ENCODE measurements around the gene MUL1. TPM values are rescaled to one million over a fixed set of nuclear protein-coding genes. Genes with fewer than 3 reads are reported as not detected.

MUL1 gene
- polyA plus RNA-seq, 1 of the 3 experiments (the other 2 are of a cell fraction): 22.8 TPM

DNA sequence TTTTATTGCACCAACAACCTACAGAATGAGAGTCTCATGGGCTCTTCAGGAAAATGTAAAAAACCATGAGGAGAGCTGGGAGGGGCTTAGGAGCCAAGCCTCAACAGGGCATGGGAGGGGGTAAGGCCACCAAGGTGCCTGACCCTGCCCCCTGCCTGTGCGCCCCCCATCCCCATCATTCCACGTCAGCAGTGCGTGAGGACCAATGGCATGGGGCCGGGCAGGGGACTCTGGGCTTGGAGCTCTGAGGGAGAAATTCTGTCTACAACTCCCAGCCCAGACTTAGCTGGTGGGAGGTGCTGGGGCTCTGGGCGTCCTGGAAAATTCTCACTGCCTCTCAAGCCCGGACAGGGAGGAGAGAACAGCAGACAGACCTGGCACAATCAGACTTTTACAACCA is 16.8 kb downstream of the MUL1 start:
- no peak overlapping the region for H3K27ac ChIP-seq (ENCODE audit: low read depth in 2 of 2, low read length in 1 of 2)
- 80% methylated on average over 4 of the region's 6 CpGs for WGBS (ENCODE audit: low lambda C conversion rate)
- 0 out of 2 replicates have a peak, but pooled peaks cover 3% of the 10 kb centered on the region for H3K27me3 ChIP-seq (ENCODE audit: insufficient read depth)
- no peaks in the 10 kb centered on the region for H4K20me1 ChIP-seq (ENCODE audit: insufficient read depth)
- H3F3A ChIP-seq (replicated peaks; ENCODE audit: insufficient read depth): no peaks in the 10 kb centered on the region
- no peaks in the 10 kb centered on the region for H3K9me3 ChIP-seq
- H3K9me2 ChIP-seq: no peaks in the 10 kb centered on the region
- no peak overlapping the region for H3K9ac ChIP-seq
- POLR2A ChIA-PET: no interaction called here
- H3K4me2 ChIP-seq: no peak overlapping the region
- TF ChIP-seq, protein P1, sequence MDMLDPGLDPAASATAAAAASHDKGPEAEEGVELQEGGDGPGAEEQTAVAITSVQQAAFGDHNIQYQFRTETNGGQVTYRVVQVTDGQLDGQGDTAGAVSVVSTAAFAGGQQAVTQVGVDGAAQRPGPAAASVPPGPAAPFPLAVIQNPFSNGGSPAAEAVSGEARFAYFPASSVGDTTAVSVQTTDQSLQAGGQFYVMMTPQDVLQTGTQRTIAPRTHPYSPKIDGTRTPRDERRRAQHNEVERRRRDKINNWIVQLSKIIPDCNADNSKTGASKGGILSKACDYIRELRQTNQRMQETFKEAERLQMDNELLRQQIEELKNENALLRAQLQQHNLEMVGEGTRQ (IDR thresholded peaks at IDR 0.05; ENCODE audit: borderline replicate concordance, low read depth, low read length): no peak
- TF ChIP-seq RFX5 (IDR thresholded peaks at IDR 0.05; ENCODE audit: low read length): no peak
- TF ChIP-seq FOSL2 (IDR thresholded peaks at IDR 0.05; ENCODE audit: borderline replicate concordance, low read depth): no peak
- no peak for TF ChIP-seq GABPA (IDR thresholded peaks at IDR 0.05; ENCODE audit: low read depth)
- no peak for TF ChIP-seq NFIC (IDR thresholded peaks at IDR 0.05; ENCODE audit: borderline replicate concordance)
- TF ChIP-seq POLR2AphosphoS5 (IDR thresholded peaks at IDR 0.05; ENCODE audit: low read depth, low read length): no peak
- no peaks in the 10 kb centered on the region for H3K79me2 ChIP-seq (ENCODE audit: insufficient read depth)
- H3K4me1 ChIP-seq (ENCODE audit: control insufficient read depth in 1 of 2, insufficient read depth in 2 of 2, low read depth in 1 of 2, low read length in 1 of 2): peaks cover 16 to 21% of the 10 kb centered on the region in 2 experiments; a peak in 3 of 4 replicates
- no peak overlapping the region for H2AFZ ChIP-seq (ENCODE audit: low read depth)
- no peaks in the 10 kb centered on the region for H3K36me3 ChIP-seq (replicated peaks in 1 of 2; ENCODE audit: control insufficient read depth in 1 of 2, insufficient read depth in 2 of 2, low read length in 1 of 2)
- H3K4me3 ChIP-seq (ENCODE audit: low read depth in 2 of 2, low read length in 1 of 2): no peak overlapping the region
- peak; percentile 10 for DNase-seq
- CTCF ChIA-PET: interaction anchor here (0.7 to 14.4 kb wide), 12 partner anchors 12 to 609 kb away, joined by 3 to 286 read pairs (median 12); partner anchors contain the start of gene OTUD3

DNA sequence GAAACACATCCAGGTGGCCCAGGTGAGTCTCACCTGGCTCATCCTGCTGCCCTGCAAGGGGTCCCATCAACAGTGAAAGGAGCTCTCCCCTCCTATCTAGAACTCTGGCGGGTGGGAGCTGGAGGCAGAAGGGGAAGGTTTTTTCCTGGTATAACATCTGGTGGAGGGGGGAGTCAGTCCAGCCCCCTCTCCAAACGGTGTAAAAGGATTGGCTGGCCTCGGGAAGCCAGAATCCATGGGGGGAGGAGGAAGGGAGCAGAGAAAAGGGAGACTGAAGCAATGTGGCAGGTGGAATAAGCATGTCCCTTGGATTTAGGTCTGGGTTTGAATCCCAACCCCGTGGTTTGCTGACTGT is 20.7 kb downstream of the MUL1 start:
- Histone ChIP-seq H3K27me3 (ENCODE audit: insufficient read depth) (0 out of 2 replicates have a peak, but pooled peaks cover 3% of the 10 kb centered on the region), H3K9me2 (no peaks in the 10 kb centered on the region), H3K4me3 (ENCODE audit: low read depth in 2 of 2, low read length in 1 of 2) (peak overlapping the region in 1 of 2 experiments; percentile 68; a peak in 1 of 4 replicates), H3K4me2 (no peak overlapping the region), H3K27ac (ENCODE audit: low read depth in 2 of 2, low read length in 1 of 2) (no peak overlapping the region), H2AFZ (ENCODE audit: low read depth) (no peak overlapping the region), H3K4me1 (ENCODE audit: control insufficient read depth in 1 of 2, insufficient read depth in 2 of 2, low read depth in 1 of 2, low read length in 1 of 2) (peaks cover 0 to 13% of the 10 kb centered on the region in 2 experiments; a peak in 2 of 4 replicates), H3K36me3 (replicated peaks in 1 of 2; ENCODE audit: control insufficient read depth in 1 of 2, insufficient read depth in 2 of 2, low read length in 1 of 2) (no peaks in the 10 kb centered on the region), H3K9ac (no peak overlapping the region), H3K79me2 (ENCODE audit: insufficient read depth) (peaks cover 8% of the 10 kb centered on the region; the same call in 1 of the 2 replicates), H3K9me3 (no peaks in the 10 kb centered on the region), H4K20me1 (ENCODE audit: insufficient read depth) (no peaks in the 10 kb centered on the region), H3F3A (replicated peaks; ENCODE audit: insufficient read depth) (no peaks in the 10 kb centered on the region)
- ChIA-PET CTCF (interaction anchor here (0.9 to 14.4 kb wide), 7 partner anchors 9 to 513 kb away, joined by 3 to 286 read pairs (median 5); no protein-coding TSS in a partner anchor), POLR2A (no interaction called here)
- 61% methylated on average over 4 of the region's 4 CpGs for WGBS (ENCODE audit: low lambda C conversion rate)
- DNase-seq: peak; percentile 71
- no peak for TF ChIP-seq SIN3A (IDR thresholded peaks at IDR 0.05; ENCODE audit: borderline replicate concordance, low read depth, low read length)
- TF ChIP-seq SMC3 (IDR thresholded peaks at IDR 0.05; ENCODE audit: low read depth, low read length): no peak
- TF ChIP-seq RXRA (IDR thresholded peaks at IDR 0.05; ENCODE audit: borderline replicate concordance, low read depth): no peak
- no peak for TF ChIP-seq TCF12 (IDR thresholded peaks at IDR 0.05)
- TF ChIP-seq, protein P2, sequence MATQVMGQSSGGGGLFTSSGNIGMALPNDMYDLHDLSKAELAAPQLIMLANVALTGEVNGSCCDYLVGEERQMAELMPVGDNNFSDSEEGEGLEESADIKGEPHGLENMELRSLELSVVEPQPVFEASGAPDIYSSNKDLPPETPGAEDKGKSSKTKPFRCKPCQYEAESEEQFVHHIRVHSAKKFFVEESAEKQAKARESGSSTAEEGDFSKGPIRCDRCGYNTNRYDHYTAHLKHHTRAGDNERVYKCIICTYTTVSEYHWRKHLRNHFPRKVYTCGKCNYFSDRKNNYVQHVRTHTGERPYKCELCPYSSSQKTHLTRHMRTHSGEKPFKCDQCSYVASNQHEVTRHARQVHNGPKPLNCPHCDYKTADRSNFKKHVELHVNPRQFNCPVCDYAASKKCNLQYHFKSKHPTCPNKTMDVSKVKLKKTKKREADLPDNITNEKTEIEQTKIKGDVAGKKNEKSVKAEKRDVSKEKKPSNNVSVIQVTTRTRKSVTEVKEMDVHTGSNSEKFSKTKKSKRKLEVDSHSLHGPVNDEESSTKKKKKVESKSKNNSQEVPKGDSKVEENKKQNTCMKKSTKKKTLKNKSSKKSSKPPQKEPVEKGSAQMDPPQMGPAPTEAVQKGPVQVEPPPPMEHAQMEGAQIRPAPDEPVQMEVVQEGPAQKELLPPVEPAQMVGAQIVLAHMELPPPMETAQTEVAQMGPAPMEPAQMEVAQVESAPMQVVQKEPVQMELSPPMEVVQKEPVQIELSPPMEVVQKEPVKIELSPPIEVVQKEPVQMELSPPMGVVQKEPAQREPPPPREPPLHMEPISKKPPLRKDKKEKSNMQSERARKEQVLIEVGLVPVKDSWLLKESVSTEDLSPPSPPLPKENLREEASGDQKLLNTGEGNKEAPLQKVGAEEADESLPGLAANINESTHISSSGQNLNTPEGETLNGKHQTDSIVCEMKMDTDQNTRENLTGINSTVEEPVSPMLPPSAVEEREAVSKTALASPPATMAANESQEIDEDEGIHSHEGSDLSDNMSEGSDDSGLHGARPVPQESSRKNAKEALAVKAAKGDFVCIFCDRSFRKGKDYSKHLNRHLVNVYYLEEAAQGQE (IDR thresholded peaks at IDR 0.05; ENCODE audit: low read depth, low read length): no peak
- TF ChIP-seq RFX5 (IDR thresholded peaks at IDR 0.05; ENCODE audit: low read length): no peak
- TF ChIP-seq TEAD4 (IDR thresholded peaks at IDR 0.05; ENCODE audit: borderline replicate concordance, insufficient read depth): no peak
- no peak for TF ChIP-seq MEF2A (IDR thresholded peaks at IDR 0.05; ENCODE audit: borderline replicate concordance, low read depth)
- TF ChIP-seq EP300 (IDR thresholded peaks at IDR 0.05; ENCODE audit: borderline replicate concordance in 1 of 2, low read depth in 1 of 2, low read length in 1 of 2): no peak
- TF ChIP-seq, protein P3, sequence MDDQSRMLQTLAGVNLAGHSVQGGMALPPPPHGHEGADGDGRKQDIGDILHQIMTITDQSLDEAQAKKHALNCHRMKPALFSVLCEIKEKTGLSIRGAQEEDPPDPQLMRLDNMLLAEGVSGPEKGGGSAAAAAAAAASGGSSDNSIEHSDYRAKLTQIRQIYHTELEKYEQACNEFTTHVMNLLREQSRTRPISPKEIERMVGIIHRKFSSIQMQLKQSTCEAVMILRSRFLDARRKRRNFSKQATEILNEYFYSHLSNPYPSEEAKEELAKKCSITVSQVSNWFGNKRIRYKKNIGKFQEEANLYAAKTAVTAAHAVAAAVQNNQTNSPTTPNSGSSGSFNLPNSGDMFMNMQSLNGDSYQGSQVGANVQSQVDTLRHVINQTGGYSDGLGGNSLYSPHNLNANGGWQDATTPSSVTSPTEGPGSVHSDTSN (IDR thresholded peaks at IDR 0.05): no peak
- TF ChIP-seq FOXJ3 (CRISPR knock-in tag; IDR thresholded peaks at IDR 0.05): no peak

Data from SK-N-SH (cell line).